HG03175 (cell line): ENCODE data around the gene OR14A16.

Source experiments
- ATAC-seq: cut with Tn5 transposase; IDR thresholded peaks from one replicate; pipeline ENCODE4 v1.9.1; 2021; ENCODE audit warnings: mild to moderate bottlenecking, moderate library complexity; ENCODE audit not compliant: unreplicated experiment

Gene OR14A16

DNA sequence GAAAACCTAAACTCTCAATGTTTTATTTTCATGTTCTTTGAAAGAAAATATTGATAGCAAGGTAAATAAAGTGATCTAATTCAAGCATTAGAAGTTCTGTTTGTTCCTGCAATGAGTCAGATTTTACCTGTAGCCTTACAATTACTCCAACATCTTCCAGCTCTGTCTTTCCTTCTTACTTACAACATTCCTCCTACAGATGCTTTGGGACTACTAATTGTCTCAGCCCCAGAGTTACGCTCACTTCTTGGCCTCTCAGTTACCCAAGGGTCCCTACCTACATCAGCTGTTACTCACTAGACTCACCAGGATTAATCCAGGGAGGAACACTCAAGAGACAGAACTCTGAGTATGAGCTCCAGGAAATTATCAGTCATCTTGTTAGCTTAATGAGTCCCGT lies 26.4 kb downstream of the OR14A16 start:
- no peak for ATAC-seq

DNA sequence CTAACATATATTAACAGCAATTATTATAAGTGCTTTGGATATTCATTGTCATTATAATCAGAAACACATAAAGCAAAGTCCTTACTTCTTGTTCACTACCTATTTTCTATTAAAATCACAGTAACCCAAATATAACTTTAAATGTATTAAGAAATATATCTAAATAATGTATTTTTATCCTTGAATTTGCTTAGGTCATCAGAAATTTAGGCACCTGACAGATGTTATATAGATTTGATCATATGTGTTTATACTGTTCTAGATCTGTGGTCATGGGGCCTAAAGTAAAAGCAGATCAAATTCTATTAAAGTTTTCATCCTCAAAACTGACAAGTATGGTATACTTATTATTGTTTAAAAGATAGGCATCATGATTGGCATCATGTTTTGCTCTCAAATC lies 54.3 kb downstream of the OR14A16 start:
- no peak for ATAC-seq
